Psoas muscle (tissue), 8 donors: ENCODE results near the gene DHX32. TPM values are rescaled to one million over a fixed set of nuclear protein-coding genes. Genes with fewer than 3 reads are reported as not detected.
A peak's percentile ranks its signal among the peaks of the same experiment; 100 is the strongest.

Experiments used
- ATAC-seq, 4 donors: fragments of 200-7000 bp; cut with Tn5 transposase; one replicate each; pipeline ENCODE4 v1.9.1; 2020; ENCODE audit warnings: moderate library complexity in 3 of 4, mild to moderate bottlenecking in 2 of 4
- DNase-seq, 2 donors: peaks; one replicate each; pipeline ENCODE4 v3.0.0-alpha.2; 2020
- H3K27ac ChIP-seq: fragments of 200-600 bp; one replicate; pipeline ENCODE4 v1.8.0; 2022
- H3K27me3 ChIP-seq, 3 donors: fragments of 200-600 bp in 1 of 3; one replicate each; pipeline versions ENCODE4 v1.6.1 to v1.8.0; 2013 to 2022; ENCODE audit warnings: low read length in 2 of 3, mild to moderate bottlenecking in 2 of 3, moderate library complexity in 1 of 3; ENCODE audit not compliant: insufficient read depth in 3 of 3
- H3K36me3 ChIP-seq, 2 donors: fragments of 200-600 bp in 1 of 2; one replicate each; pipeline versions ENCODE4 v1.6.1 to v1.8.0; 2013 to 2022; ENCODE audit warnings: low read depth in 1 of 2, mild to moderate bottlenecking in 1 of 2, moderate library complexity in 1 of 2; ENCODE audit not compliant: insufficient read depth in 1 of 2
- H3K4me1 ChIP-seq: fragments of 200-600 bp; one replicate; pipeline ENCODE4 v1.8.0; 2022
- H3K4me3 ChIP-seq: fragments of 200-600 bp; one replicate; pipeline ENCODE4 v1.8.0; 2022; ENCODE audit warnings: mild to moderate bottlenecking
- H3K9me3 ChIP-seq: fragments of 200-600 bp; one replicate; pipeline ENCODE4 v1.8.0; 2022
- WGBS, 3 donors: extraction: QIAGEN DNeasy Blood & Tissue Kit; methylation state at CpG; one replicate each; pipeline versions ENCODE4 v1.1.6 to v1.1.7; 2013; 5-methylcytosine and 5-hydroxymethylcytosine counted together
- intact Hi-C, 2 donors: fragments of 100-400 bp; cut with DNase I; formaldehyde crosslinking; loops; one replicate each; pipeline versions ENCODE4 v1.11.0 to v1.14.2; 2022
- polyA plus RNA-seq, 3 donors: library from polyadenylated mRNA; stranded (reverse); fragments of 200-250 nt; gene quantifications; one replicate each; pipeline ENCODE4 v1.2.3, GENCODE V29; 2013
- total RNA-seq, 4 donors: library from RNA; stranded (reverse); fragmentation: NEBNext Ultra II Directional in 2 of 4; extraction: Animal tissue kit (Norgen Biotek cat#: 25700) in 2 of 4; gene quantifications; one replicate each; pipeline versions ENCODE4 v1.2.1 to v1.2.4, GENCODE V29; 2021 to 2023
- TF ChIP-seq, protein P1 (sequence below): fragments of 200-600 bp; IDR thresholded peaks from one replicate; pipeline ENCODE4 v1.8.0; 2022; ENCODE audit warnings: antibody characterized with exemption
- donor health status: healthy with polysubstance abuse.
- donor health status: DM: no; HTN: no; CAD: no; lungs with moderate emphysema.
- donor health status: Bipolar disorder and iron deficiency.
- donor health status: healthy.
- donor health status: DM: yes; HTN: yes; CAD: no.
- donor health status: DM: no; HTN: no; CAD: no.
- donor health status: DM: no; HTN: no; CAD: no.
- donor health status: DM: yes; HTN: yes; CAD: no.

DHX32 gene
- total and polyA plus RNA-seq, 7 donors: 20.2 to 47.7 (median 32.1) TPM

DNA sequence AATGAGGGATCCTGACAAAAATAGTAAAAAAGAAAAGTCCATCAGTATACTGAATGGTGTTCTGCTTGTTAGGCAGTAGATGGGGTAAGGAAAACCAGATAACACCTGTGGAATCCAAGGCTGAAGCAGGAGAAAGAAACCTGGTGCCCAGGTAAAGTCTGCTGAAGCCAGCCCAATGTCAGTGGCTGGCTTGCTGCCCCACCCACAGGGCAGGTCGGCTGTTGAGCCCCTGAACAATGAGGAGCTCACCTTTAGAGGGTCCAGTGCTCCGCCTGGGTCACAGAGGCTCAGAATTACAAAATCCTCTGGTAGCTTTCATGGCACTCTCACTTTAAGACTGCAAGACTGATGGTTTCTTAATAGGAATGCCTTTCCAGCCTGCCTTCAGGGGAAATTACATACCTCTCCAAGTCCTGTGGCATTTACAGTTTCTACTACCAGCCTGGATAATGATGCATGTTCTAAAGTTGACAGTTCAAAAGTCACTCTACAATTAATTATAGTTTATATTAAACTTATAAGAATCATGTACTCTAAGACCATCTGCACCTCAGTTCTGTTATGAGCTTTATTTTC, 23.8 kb downstream of the DHX32 start:
- H3K27me3 ChIP-seq: no peaks in the 10 kb centered on the region
- H3K4me1 ChIP-seq: no peaks in the 10 kb centered on the region
- H3K36me3 ChIP-seq: peaks cover 3 to 79% of the 10 kb centered on the region in 2 donors
- H3K4me3 ChIP-seq: no peak overlapping the region
- 80 to 85% (median 82%) methylated on average over 2 of the region's 2 CpGs for WGBS, 3 donors
- TF ChIP-seq, protein P1, sequence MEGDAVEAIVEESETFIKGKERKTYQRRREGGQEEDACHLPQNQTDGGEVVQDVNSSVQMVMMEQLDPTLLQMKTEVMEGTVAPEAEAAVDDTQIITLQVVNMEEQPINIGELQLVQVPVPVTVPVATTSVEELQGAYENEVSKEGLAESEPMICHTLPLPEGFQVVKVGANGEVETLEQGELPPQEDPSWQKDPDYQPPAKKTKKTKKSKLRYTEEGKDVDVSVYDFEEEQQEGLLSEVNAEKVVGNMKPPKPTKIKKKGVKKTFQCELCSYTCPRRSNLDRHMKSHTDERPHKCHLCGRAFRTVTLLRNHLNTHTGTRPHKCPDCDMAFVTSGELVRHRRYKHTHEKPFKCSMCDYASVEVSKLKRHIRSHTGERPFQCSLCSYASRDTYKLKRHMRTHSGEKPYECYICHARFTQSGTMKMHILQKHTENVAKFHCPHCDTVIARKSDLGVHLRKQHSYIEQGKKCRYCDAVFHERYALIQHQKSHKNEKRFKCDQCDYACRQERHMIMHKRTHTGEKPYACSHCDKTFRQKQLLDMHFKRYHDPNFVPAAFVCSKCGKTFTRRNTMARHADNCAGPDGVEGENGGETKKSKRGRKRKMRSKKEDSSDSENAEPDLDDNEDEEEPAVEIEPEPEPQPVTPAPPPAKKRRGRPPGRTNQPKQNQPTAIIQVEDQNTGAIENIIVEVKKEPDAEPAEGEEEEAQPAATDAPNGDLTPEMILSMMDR: no peak
- ATAC-seq: no peak
- no peak for DNase-seq
- H3K9me3 ChIP-seq: no peaks in the 10 kb centered on the region
- H3K27ac ChIP-seq: no peak overlapping the region
- intact Hi-C loops: no loop called here

- H3K27ac ChIP-seq: no peak overlapping the region
- no peak overlapping the region for H3K4me3 ChIP-seq
- peaks cover 5 to 94% of the 10 kb centered on the region in 2 donors for H3K36me3 ChIP-seq
- no peaks in the 10 kb centered on the region for H3K27me3 ChIP-seq
- no peaks in the 10 kb centered on the region for H3K9me3 ChIP-seq
- TF ChIP-seq, protein P1: no peak
- WGBS, 3 donors: 93 to 94% (median 94%) methylated on average over 7 of the region's 7 CpGs
- ATAC-seq (no peak), DNase-seq (no peak)
- intact Hi-C loops: no loop called here
- H3K4me1 ChIP-seq: no peaks in the 10 kb centered on the region
Observed at GRCh38 chr10:125852487-125852886, 28.6 kb downstream of the DHX32 start.

DNA sequence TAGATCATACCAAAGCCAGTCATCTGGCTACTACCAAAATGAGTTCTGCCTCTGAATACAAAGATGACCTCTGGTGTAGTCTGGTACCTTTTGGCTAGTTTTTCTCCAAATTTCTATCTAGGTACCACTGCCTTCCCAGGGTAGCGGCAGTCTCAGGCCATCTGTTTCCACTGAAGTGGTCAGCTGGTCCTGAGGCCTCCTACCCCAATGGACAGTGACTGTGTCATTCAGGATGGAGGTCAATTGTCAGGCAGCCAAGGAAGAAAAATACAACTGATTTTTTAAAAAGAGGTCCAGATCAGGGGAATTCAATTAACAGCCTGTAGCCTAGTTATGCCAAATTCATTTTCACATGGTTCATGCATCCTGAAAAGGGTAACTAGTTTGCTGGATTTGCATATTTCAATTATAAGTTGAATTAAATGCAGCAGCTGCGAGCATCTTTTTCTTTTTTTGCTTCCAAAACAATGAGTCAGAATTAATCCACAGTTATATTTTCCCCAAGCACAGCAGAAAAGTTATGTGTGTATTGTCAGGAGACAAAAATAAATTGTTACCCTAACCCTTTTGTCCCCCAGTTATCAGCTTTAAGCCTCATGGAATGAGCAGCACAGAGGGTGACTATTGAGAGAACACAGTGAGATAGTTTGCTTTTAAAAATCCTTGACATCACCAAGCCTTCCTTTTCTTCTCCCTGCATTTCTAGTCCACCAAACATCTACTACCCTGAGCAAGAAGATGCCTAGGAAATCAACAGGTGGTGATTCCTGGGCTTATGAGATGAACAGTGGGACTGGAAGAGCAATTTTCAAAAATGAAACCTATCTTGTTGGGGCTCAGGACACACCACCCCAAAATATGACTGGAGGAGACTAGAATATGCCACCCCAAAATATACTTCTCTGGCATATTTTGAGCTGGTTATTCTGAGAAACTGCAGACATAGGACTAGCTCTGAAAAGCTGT, 30.0 kb downstream of the DHX32 start:
- H3K27me3 ChIP-seq: no peaks in the 10 kb centered on the region
- intact Hi-C loops: no loop called here
- H3K4me1 ChIP-seq: no peaks in the 10 kb centered on the region
- no peak overlapping the region for H3K4me3 ChIP-seq
- WGBS, 3 donors: 69 to 78% (median 73%) methylated on average over 2 of the region's 2 CpGs
- TF ChIP-seq, protein P1: no peak
- H3K36me3 ChIP-seq: peaks cover 5 to 96% of the 10 kb centered on the region in 2 donors
- no peaks in the 10 kb centered on the region for H3K9me3 ChIP-seq
- ATAC-seq (peak in 1 of 4 donors; percentile 34), DNase-seq (no peak)
- H3K27ac ChIP-seq: no peak overlapping the region

DNA sequence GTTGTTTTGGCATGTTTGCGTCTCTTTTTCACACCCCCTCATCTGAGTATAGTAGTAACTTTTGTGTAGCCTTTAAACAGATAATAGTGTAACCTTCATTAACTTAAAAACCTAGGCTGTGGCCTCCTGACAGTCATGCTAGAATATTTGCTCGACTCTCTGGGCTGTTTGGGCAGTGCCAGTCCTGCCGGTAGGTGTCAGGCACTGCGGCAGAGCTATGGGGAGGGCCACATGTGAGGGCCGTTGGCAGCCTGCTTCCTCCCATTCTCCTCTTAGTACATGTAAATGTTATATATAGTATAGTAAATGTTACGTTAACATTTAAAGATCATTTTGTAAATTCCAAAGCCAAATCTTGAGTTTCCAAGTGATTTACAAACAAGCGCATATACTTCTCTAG, 31.6 kb downstream of the DHX32 start:
- TF ChIP-seq, protein P1: no peak
- no peaks in the 10 kb centered on the region for H3K4me1 ChIP-seq
- ATAC-seq: no peak
- intact Hi-C loops: no loop called here
- no peak overlapping the region for H3K27ac ChIP-seq
- H3K4me3 ChIP-seq: no peak overlapping the region
- H3K9me3 ChIP-seq: no peaks in the 10 kb centered on the region
- H3K27me3 ChIP-seq: no peaks in the 10 kb centered on the region
- 92 to 99% (median 95%) methylated on average over 7 of the region's 7 CpGs for WGBS, 3 donors
- DNase-seq: no peak
- peaks cover 5 to 97% of the 10 kb centered on the region in 2 donors for H3K36me3 ChIP-seq
